ENCODE data around the gene CDK5RAP2.
"Not testable (repeated sequence)": the region's sequence is repeated elsewhere in the genome, so short reads cannot be mapped to it uniquely, and the experiment has no call there.

Gene CDK5RAP2
- long read RNA-seq, donor 1, partial matches to known transcripts = 0 of 3 reads
- long read RNA-seq, donor 1, other reads (novel, unspliced or antisense) = 0 of 3 reads
- long read RNA-seq, donor 2, partial matches to known transcripts = 0 of 1 reads
- long read RNA-seq, donor 2, other reads (novel, unspliced or antisense) = 0 of 1 reads
- long read RNA-seq, donor 3 = 0 reads
- long read RNA-seq, donor 4, partial matches to known transcripts = 7 of 8 reads
- long read RNA-seq, donor 4, other reads (novel, unspliced or antisense) = 0 of 8 reads
- long read RNA-seq, donor 5, full-length matches to known transcripts = 5 of 5 reads
- long read RNA-seq, donor 5, partial matches to known transcripts = 0 of 5 reads
- long read RNA-seq, donor 5, other reads (novel, unspliced or antisense) = 0 of 5 reads
- long read RNA-seq, donor 6, full-length matches to known transcripts = 4 of 4 reads
- long read RNA-seq, donor 6, partial matches to known transcripts = 0 of 4 reads
- long read RNA-seq, donor 6, other reads (novel, unspliced or antisense) = 0 of 4 reads
- long read RNA-seq, donor 7, partial matches to known transcripts = 16 of 23 reads
- long read RNA-seq, donor 7, other reads (novel, unspliced or antisense) = 0 of 23 reads
- long read RNA-seq, donor 8, partial matches to known transcripts = 5 of 6 reads
- long read RNA-seq, donor 8, other reads (novel, unspliced or antisense) = 0 of 6 reads

DNA sequence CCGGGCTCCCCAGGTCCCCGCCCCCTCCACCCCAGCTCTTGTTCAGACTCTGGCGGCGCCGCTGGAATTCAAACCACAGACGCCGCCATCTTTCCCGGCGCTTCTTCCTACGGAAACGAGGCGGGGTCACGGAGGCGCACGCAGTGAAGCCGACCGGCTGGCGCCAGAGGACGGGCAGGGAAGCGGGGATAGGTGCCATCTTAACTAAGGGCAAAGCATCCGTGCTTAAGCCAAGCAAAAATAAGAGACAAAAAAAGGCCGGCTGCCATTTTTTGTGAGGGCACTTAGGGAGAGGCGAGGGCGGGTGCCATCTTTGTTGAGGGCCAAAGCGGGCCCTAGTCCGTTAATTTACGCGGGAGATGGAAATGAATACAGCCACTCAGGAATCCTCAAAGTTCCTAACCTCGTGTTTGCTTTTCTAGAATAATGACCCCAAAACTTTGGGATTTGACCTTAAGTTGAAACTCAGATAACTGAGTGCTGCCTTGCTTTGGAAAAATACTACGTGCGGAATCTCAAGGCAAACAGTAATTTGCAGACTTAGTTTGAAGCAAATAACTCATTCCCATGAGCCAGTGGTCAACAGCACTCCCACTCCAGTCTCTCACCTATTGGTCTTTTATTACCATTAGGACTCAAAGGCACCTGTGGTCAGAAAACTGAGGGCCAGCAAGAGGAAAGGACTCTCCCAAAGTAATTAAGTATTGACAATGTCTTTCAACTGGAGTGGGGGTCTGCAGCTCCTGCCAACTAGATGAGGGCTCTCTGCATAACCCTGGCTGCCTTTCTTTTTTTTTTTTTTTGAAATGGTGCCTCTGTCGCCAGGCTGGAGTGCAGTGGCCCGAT is at the start of gene CDK5RAP2:
Gene CDK5RAP2 (minus strand): TSS at position 117 of the 846 bp plus-strand sequence. CDS start 189 bp downstream, outside the sequence.
- DNase-seq = peak; percentile 73

GRCh38 chr9:120628925-120629497 is 49.0 kb upstream of the CDK5RAP2 start:
- DNase-seq = not testable (repeated sequence)

GRCh38 chr9:120628207-120628924 is 48.4 kb upstream of the CDK5RAP2 start:
- no peak for DNase-seq

GRCh38 chr9:120627073-120627472 is 47.1 kb upstream of the CDK5RAP2 start:
- no peak for DNase-seq

GRCh38 chr9:120626512-120626911 is 46.5 kb upstream of the CDK5RAP2 start:
- no peak for DNase-seq

DNA sequence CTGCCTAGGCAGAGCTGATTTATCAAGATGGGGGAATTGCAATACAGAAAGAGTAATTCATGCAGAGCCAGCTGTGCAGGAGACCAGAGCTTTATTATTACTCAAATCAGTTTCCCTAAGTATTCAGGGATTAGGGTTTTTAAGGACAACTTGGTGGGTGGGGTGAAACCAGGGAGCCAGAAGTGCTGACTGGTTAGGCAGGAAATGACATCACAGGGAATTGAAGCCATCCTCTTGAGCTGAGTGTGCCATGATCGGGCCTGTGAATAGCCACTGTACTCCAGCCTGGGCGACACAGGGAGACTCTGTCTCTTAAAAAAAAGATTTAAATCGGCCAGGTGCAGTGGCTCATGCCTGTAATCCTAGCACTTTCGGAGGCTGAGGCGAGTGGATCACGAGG is 45.3 kb upstream of the CDK5RAP2 start:
- no peak for DNase-seq

DNA sequence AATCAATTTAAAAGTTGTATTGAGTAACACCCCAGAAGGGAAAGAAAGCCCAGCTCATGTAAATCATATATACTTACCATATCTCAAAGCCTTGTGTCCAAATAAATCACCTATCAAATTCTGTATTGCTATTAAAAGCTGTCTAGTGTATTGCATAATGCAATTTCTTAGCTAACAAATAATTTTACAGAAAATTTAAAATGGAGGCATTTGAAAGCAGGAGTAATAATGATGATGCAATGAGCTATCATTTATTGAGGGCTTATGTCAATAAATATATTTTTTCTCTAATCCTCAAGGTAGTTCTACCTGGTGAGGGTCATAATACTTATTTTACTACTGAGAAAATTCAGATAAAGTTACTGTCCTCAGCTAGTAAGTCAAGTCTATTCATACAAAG is 42.8 kb upstream of the CDK5RAP2 start:
- DNase-seq = no peak

- DNase-seq = no peak
These were observed 42.0 kb upstream of the CDK5RAP2 start for GRCh38 chr9:120621941-120622340.

DNA sequence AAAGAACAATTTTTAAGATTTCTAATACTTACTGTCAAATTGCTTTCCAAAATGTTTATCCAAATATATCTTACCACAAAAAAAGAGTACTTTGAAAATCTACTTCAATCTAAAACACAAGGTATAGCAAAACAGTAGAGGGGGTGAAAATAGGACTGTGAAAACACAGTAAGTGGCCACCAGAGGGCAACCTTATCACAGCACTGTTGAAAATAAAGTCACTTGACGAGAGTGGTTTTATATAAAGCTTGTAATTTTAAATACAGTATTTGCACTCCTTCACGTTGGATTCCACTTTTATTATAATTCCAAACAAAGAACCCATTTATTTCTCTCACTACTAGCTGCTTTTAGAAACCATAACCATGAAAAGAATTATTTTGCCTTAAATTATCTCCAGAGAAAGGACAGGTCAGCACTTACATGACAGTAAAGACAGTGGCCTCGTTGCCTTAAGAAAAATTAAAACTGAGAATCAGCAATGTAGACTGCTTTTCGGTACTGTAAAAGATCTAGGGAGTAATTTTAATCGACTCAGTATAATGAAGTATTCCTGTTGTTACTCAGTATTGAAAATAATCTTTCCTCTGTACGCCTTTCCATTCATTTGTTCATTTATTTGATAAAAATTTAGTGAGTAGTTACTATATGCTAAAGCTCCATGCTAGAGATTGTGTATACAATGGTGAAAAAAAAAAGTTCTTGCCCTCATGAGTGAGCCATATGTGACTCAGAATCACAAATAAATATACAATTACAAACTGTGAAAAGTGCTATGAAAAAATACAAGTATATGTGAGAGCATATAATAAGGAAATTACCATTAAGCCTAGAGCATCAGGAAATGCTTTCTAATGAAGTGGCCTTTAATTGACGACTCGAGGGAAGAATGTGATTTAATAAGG is 40.0 kb upstream of the CDK5RAP2 start:
- DNase-seq = peak; percentile 6

- DNase-seq = no peak
These were observed 37.3 kb upstream of the CDK5RAP2 start for GRCh38 chr9:120616966-120617935.

- DNase-seq = no peak
These were observed 32.3 kb upstream of the CDK5RAP2 start for GRCh38 chr9:120612218-120612617.

GRCh38 chr9:120611690-120612068 is 31.7 kb upstream of the CDK5RAP2 start:
- no peak for DNase-seq

GRCh38 chr9:120610975-120611689 is 31.2 kb upstream of the CDK5RAP2 start:
- DNase-seq = no peak

DNA sequence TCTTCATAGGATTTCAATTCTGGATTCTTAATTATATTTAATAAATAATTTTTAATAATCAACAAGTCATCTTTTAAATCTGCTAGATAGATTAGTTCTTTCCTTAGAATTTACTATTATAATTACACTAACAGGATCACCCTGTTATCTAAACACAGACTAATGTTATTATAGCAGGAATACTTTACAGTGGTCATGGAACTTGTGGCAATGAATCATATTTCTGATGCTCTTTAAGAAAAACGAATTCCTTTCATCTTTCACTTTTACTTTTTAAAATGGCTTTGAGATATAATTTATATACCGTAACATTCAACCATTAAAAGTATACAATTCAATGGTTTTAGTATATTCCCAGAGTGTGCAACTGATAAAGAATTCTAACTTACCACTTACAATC is 29.7 kb upstream of the CDK5RAP2 start:
- no peak for DNase-seq

GRCh38 chr9:120608421-120608820 is 28.5 kb upstream of the CDK5RAP2 start:
- no peak for DNase-seq

DNA sequence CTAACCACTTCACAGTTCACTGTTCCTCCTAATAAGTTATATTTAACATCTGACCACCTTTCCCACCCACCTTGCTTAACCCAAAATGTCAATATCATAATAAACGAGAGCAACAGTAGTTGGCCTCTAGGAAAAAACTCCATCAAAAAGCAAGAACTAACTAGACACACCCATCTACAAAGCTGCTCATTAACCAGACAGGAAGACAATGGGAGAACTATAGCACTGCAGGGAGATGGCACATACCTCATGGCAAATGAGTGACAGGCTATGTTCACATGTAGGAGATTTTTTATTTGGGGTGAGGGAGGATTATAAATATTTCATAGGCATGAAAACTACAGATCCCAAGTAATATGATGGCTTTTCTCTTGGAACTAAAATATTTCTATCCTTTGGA is 23.6 kb upstream of the CDK5RAP2 start:
- DNase-seq = no peak

GRCh38 chr9:120603010-120603409 is 23.0 kb upstream of the CDK5RAP2 start:
- DNase-seq = no peak

DNA sequence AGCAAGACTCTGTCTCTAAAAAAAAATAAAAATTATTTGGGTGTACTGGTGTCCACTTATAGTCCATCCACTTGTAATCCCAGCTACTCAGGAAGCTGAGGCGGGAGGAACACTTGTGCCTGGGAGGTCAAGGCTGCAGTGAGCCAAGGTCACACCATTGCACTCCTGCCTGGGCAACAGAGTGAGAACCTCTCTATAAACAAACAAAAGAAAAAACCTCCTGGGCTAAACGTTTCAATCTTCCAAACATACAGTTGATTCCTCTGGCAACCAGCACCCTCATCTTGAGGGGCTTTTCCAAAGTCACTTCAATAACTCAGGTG is 13.9 kb upstream of the CDK5RAP2 start:
- DNase-seq = no peak

Data from right kidney (tissue), 9 donors.